ENCODE results near the gene SETD6. TPM values are rescaled to one million over a fixed set of nuclear protein-coding genes. Genes with fewer than 3 reads are reported as not detected.

SETD6 gene
- total RNA-seq, 4 donors from 2014 or later: 22.1 to 44.8 (median 23.3) TPM

DNA sequence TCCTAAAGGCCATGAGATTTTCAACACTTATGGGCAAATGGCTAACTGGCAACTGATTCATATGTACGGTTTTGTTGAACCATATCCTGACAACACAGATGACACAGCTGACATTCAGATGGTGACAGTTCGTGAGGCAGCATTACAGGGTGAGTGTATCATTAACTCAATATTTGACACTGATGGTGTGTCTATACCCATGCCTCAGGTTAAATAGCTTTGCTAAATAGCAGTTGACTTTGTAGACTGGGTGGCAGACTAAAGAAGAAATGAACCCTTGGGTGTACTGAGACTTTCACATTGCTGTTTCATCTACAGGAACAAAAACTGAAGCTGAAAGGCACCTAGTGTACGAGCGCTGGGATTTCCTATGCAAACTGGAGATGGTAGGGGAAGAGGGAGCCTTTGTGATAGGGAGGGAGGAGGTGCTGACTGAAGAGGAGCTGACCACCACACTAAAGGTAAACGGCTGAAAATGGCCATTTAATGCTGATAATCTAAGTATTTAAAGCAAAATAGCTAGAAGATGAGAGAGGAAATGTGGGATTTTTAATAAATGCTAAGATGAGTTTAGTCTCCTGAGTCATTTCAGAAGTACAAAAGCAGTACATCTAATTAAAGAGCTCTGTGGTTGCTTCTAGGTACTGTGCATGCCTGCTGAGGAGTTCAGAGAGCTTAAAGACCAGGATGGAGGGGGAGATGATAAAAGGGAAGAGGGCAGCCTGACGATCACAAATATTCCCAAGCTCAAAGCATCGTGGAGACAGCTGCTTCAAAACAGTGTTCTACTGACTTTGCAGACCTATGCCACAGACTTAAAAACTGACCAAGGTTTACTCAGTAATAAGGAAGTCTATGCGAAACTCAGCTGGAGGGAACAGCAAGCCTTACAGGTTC, 3.0 kb downstream of the SETD6 start:
- Histone ChIP-seq H3K27ac (no peak overlapping the region), H3K9me3 (no peaks in the 10 kb centered on the region), H3K4me3 (no peak overlapping the region), H3K27me3 (no peaks in the 10 kb centered on the region), H3K36me3 (peaks cover 0 to 52% (median 24%) of the 10 kb centered on the region in 4 donors), H3K4me1 (peaks cover 0 to 26% (median 19%) of the 10 kb centered on the region in 4 donors)
- 64 to 73% methylated on average over 4 to 8 of the region's 8 CpGs for WGBS, 2 donors (ENCODE audit: low coverage in 1 of 2)
- TF ChIP-seq POLR2AphosphoS5 (IDR thresholded peaks at IDR 0.05): no peak
- no peak for TF ChIP-seq EP300 (IDR thresholded peaks at IDR 0.05; ENCODE audit: low read depth)
- no peak for TF ChIP-seq POLR2A (IDR thresholded peaks at IDR 0.05)
- no peak for TF ChIP-seq CTCF (IDR thresholded peaks at IDR 0.05)
- in situ Hi-C loops (cut with MboI; ENCODE audit: low pct_ligation_motif_present in 1 of 4, low pct_unique_long_range_greater_than_20kb in 1 of 4, low sequenced_read_pairs in 3 of 4) (no loop called here), intact Hi-C loops (cut with DNase I; ENCODE audit: low total_unique reads) (no loop called here)
- DNase-seq: no peak

GRCh38 chr16:58518980-58519368, 3.7 kb downstream of the SETD6 start:
- no peaks in the 10 kb centered on the region for H3K9me3 ChIP-seq
- DNase-seq: no peak
- intact Hi-C loops (cut with DNase I; ENCODE audit: low total_unique reads): no loop called here
- in situ Hi-C loops (cut with MboI; ENCODE audit: low pct_ligation_motif_present in 1 of 4, low pct_unique_long_range_greater_than_20kb in 1 of 4, low sequenced_read_pairs in 3 of 4): no loop called here
- H3K27ac ChIP-seq: no peak overlapping the region
- TF ChIP-seq POLR2A (IDR thresholded peaks at IDR 0.05): no peak
- no peak for TF ChIP-seq EP300 (IDR thresholded peaks at IDR 0.05; ENCODE audit: low read depth)
- TF ChIP-seq POLR2AphosphoS5 (IDR thresholded peaks at IDR 0.05): no peak
- TF ChIP-seq CTCF (IDR thresholded peaks at IDR 0.05): no peak
- no peaks in the 10 kb centered on the region for H3K27me3 ChIP-seq
- 69 to 89% methylated on average over 1 of the region's 1 CpG for WGBS, 2 donors (ENCODE audit: low coverage in 1 of 2)
- peaks cover 0 to 59% (median 27%) of the 10 kb centered on the region in 4 donors for H3K36me3 ChIP-seq
- no peak overlapping the region for H3K4me3 ChIP-seq
- peaks cover 0 to 26% (median 19%) of the 10 kb centered on the region in 4 donors for H3K4me1 ChIP-seq

GRCh38 chr16:58519707-58520106, 4.4 kb downstream of the SETD6 start:
- Histone ChIP-seq H3K27me3 (no peaks in the 10 kb centered on the region), H3K9me3 (no peaks in the 10 kb centered on the region), H3K4me1 (peaks cover 0 to 20% (median 13%) of the 10 kb centered on the region in 4 donors), H3K4me3 (no peak overlapping the region), H3K36me3 (peaks cover 0 to 66% (median 31%) of the 10 kb centered on the region in 4 donors), H3K27ac (no peak overlapping the region)
- intact Hi-C loops (cut with DNase I; ENCODE audit: low total_unique reads) (no loop called here), in situ Hi-C loops (cut with MboI; ENCODE audit: low pct_ligation_motif_present in 1 of 4, low pct_unique_long_range_greater_than_20kb in 1 of 4, low sequenced_read_pairs in 3 of 4) (no loop called here)
- no peak for TF ChIP-seq POLR2AphosphoS5 (IDR thresholded peaks at IDR 0.05)
- TF ChIP-seq POLR2A (IDR thresholded peaks at IDR 0.05): no peak
- TF ChIP-seq CTCF (IDR thresholded peaks at IDR 0.05): no peak
- no peak for TF ChIP-seq EP300 (IDR thresholded peaks at IDR 0.05; ENCODE audit: low read depth)
- DNase-seq: no peak

DNA sequence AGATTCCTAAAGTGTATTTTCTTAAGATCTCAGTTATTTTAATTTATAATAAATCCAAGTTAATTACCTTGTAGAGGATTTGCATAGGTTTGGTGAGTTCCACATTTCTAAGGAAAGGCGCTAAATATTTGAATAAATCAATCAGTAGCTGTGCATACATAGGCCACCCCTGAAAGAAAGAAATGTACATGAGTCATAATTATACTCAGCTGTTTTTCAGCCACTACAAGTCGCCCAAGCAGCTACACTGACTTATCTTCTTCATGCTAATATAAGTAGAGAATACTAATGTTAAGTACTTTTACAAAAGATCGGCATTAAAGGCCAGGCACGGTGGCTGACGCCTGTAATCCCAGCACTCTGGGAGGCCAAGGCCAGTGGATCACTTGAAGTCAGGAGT, 14.9 kb downstream of the SETD6 start:
- no peaks in the 10 kb centered on the region for H3K4me1 ChIP-seq
- intact Hi-C loops (cut with DNase I; ENCODE audit: low total_unique reads) (no loop called here), in situ Hi-C loops (cut with MboI; ENCODE audit: low pct_ligation_motif_present in 1 of 4, low pct_unique_long_range_greater_than_20kb in 1 of 4, low sequenced_read_pairs in 3 of 4) (no loop called here)
- H3K36me3 ChIP-seq: peaks cover 0 to 96% (median 49%) of the 10 kb centered on the region in 4 donors
- H3K4me3 ChIP-seq: no peak overlapping the region
- no peaks in the 10 kb centered on the region for H3K27me3 ChIP-seq
- no peak for TF ChIP-seq POLR2A (IDR thresholded peaks at IDR 0.05)
- TF ChIP-seq CTCF (IDR thresholded peaks at IDR 0.05): no peak
- no peak for TF ChIP-seq POLR2AphosphoS5 (IDR thresholded peaks at IDR 0.05)
- no peak for TF ChIP-seq EP300 (IDR thresholded peaks at IDR 0.05; ENCODE audit: low read depth)
- WGBS, 2 donors (ENCODE audit: low coverage in 1 of 2): 86 to 88% methylated on average over 5 of the region's 5 CpGs
- no peaks in the 10 kb centered on the region for H3K9me3 ChIP-seq
- no peak for DNase-seq
- no peak overlapping the region for H3K27ac ChIP-seq

All from transverse colon (tissue), 4 donors.